Heart right ventricle (tissue), 16 donors: ENCODE results near the gene RASD2. TPM values are rescaled to one million over a fixed set of nuclear protein-coding genes. Genes with fewer than 3 reads are reported as not detected.

Experiments
- ATAC-seq, 8 donors: fragments of 200-7000 bp; cut with Tn5 transposase; one replicate each; pipeline ENCODE4 v1.9.1; 2020; ENCODE audit warnings: mild to moderate bottlenecking in 8 of 8, moderate library complexity in 8 of 8, moderate number of reproducible peaks in 1 of 8
- DNase-seq, 2 donors: peaks; one replicate each; pipeline ENCODE4 v3.0.0-alpha.2; 2020
- H3K27ac ChIP-seq, 10 donors: fragments of 200-600 bp; sonication (generic) in 2 of 10; one replicate each; pipeline versions ENCODE4 v1.5.0 to v1.8.0; 2020 to 2022; ENCODE audit warnings: mild to moderate bottlenecking in 3 of 10
- H3K27me3 ChIP-seq, 7 donors: fragments of 200-600 bp; one replicate each; pipeline ENCODE4 v1.8.0; 2021 to 2022; ENCODE audit warnings: mild to moderate bottlenecking in 2 of 7
- H3K36me3 ChIP-seq, 9 donors: fragments of 200-600 bp; sonication (generic) in 1 of 9; one replicate each; pipeline versions ENCODE4 v1.5.0 to v1.8.0; 2020 to 2022; ENCODE audit warnings: mild to moderate bottlenecking in 2 of 9
- H3K4me1 ChIP-seq, 9 donors: fragments of 200-600 bp; sonication (generic) in 1 of 9; one replicate each; pipeline versions ENCODE4 v1.5.0 to v1.8.0; 2020 to 2022; ENCODE audit warnings: mild to moderate bottlenecking in 4 of 9
- H3K4me3 ChIP-seq, 10 donors: fragments of 200-600 bp; sonication (generic) in 2 of 10; one replicate each; pipeline versions ENCODE4 v1.5.0 to v1.8.0; 2020 to 2022; ENCODE audit warnings: mild to moderate bottlenecking in 7 of 10, moderate library complexity in 2 of 10
- H3K9me3 ChIP-seq, 11 donors: fragments of 200-600 bp in 10 of 11; sonication (generic) in 2 of 11; one replicate each; pipeline versions ENCODE4 v1.5.0 to v1.8.0; 2013 to 2022; ENCODE audit warnings: mild to moderate bottlenecking in 2 of 11, control low read depth in 1 of 11, moderate library complexity in 1 of 11
- CTCF ChIP-seq, 9 donors: fragments of 200-600 bp; sonication (generic) in 2 of 9; IDR thresholded peaks; one replicate each; pipeline versions ENCODE4 v1.5.0 to v1.8.0; 2021 to 2022; ENCODE audit warnings: antibody characterized with exemption in 9 of 9, mild to moderate bottlenecking in 5 of 9, moderate library complexity in 1 of 9
- WGBS, 2 donors: extraction: QIAGEN DNeasy Blood & Tissue Kit; methylation state at CpG; one replicate each; pipeline ENCODE4 v1.1.7; 2013; ENCODE audit warnings: inconsistent platforms in 1 of 2; 5-methylcytosine and 5-hydroxymethylcytosine counted together
- intact Hi-C, 10 donors: fragments of 100-400 bp; cut with DNase I; formaldehyde crosslinking; loops; one replicate each; pipeline versions ENCODE4 v1.11.1 to v1.14.2; 2022
- polyA plus RNA-seq, 2 donors: library from polyadenylated mRNA; stranded (reverse); fragments of 200-250 nt; gene quantifications; one replicate each; pipeline ENCODE4 v1.2.3, GENCODE V29; 2013
- total RNA-seq, 10 donors: library from RNA; stranded (reverse); fragmentation: NEBNext Ultra II Directional in 3 of 10; extraction: Animal tissue kit (Norgen Biotek cat#: 25700) in 3 of 10; gene quantifications; one replicate each; pipeline versions ENCODE4 v1.2.1 to v1.2.4, GENCODE V29; 2021 to 2023
- donor health status: Arrhythmogenic right ventricular cardiomyopathy.
- donor health status: ischemic (EF 13 %, LVEDD 7.1; RV severe dilation, severe dysfunction).
- donor health status: healthy with polysubstance abuse.
- donor health status: DM: no; HTN: yes; CAD: no.
- donor health status: DM: no; HTN: no; CAD: no.
- donor health status: ischemic (EF 25% LVEDD 6.9; RV normal size, moderate dysfunction).
- donor health status: ischemic (EF 25% LVEDD 5.7; RV mildly dilated, moderate dysfunction).
- donor health status: healthy.
- donor health status: DM: yes; HTN: yes; CAD: no.
- donor health status: Ischemic cardiomyopathy.
- donor health status: ischemic (EF 35%, LVEDD 5.7; RV mildly dilated, moderate dysfunction).
- donor health status: nonischemic (EF 11% LVEDD 7.7; RV severe dilation, severe dysfunction).
- donor health status: DM: yes; HTN: yes; CAD: no.
- donor health status: PGD.
- donor health status: ischemic (EF 29% LVEDD 5.4; RV normal size, mild dysfunction).
- donor health status: nonischemic (EF 23%, LVEDD 6.1; RV moderate dilation, normal function).

RASD2 gene
- total and polyA plus RNA-seq, 12 donors = 1.4 to 9.9 (median 3.6) TPM

GRCh38 chr22:35555946-35556547 lies 15.4 kb downstream of the RASD2 start:
- Histone ChIP-seq H3K36me3 (no peaks in the 10 kb centered on the region), H3K27ac (no peak overlapping the region), H3K27me3 (peaks cover 0 to 7% (median 0%) of the 10 kb centered on the region in 7 donors), H3K9me3 (peaks cover 0 to 5% (median 0%) of the 10 kb centered on the region in 11 donors), H3K4me3 (no peak overlapping the region), H3K4me1 (no peaks in the 10 kb centered on the region)
- WGBS, 2 donors = 57 to 61% methylated on average over 10 of the region's 10 CpGs
- TF ChIP-seq CTCF (IDR thresholded peaks at IDR 0.05) = no peak
- ATAC-seq (no peak), DNase-seq (no peak)
- intact Hi-C loops = no loop called here

GRCh38 chr22:35556666-35557065 lies 16.0 kb downstream of the RASD2 start:
- WGBS, 2 donors = 87 to 89% methylated on average over 5 of the region's 5 CpGs
- intact Hi-C loops = no loop called here
- DNase-seq = no peak
- H3K36me3 ChIP-seq = no peaks in the 10 kb centered on the region
- peaks cover 0 to 7% (median 0%) of the 10 kb centered on the region in 7 donors for H3K27me3 ChIP-seq
- peaks cover 0 to 5% (median 0%) of the 10 kb centered on the region in 11 donors for H3K9me3 ChIP-seq
- no peak for TF ChIP-seq CTCF (IDR thresholded peaks at IDR 0.05)
- no peak overlapping the region for H3K4me3 ChIP-seq
- ATAC-seq = no peak
- H3K27ac ChIP-seq = no peak overlapping the region
- H3K4me1 ChIP-seq = no peaks in the 10 kb centered on the region

DNA sequence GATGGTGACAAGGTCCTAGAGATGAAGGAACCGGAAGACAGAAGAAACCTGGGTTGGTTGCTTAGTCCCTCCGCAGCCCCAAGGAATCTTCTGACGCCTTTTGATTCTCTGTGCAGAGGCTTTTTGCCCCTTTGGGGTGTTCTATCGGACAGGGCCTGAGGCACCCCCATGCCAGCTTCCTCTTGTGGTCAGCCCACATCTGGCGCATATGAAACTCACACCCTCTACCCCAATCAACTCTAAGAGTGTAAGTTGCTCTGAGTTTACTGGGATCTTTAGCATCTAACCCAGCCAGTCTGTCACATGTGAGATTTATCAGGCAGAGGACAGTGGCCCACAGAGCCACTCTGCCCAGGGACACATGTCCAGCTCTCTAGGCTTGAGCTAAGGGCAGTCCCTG lies 17.4 kb downstream of the RASD2 start:
- H3K4me1 ChIP-seq = peaks cover 0 to 2% (median 0%) of the 10 kb centered on the region in 9 donors
- H3K27ac ChIP-seq = no peak overlapping the region
- H3K36me3 ChIP-seq = no peaks in the 10 kb centered on the region
- H3K27me3 ChIP-seq = peaks cover 0 to 7% (median 0%) of the 10 kb centered on the region in 7 donors
- 90 to 93% methylated on average over 5 of the region's 5 CpGs for WGBS, 2 donors
- ATAC-seq = no peak
- H3K4me3 ChIP-seq = no peak overlapping the region
- intact Hi-C loops = no loop called here
- DNase-seq = no peak
- no peak for TF ChIP-seq CTCF (IDR thresholded peaks at IDR 0.05)
- peaks cover 0 to 5% (median 0%) of the 10 kb centered on the region in 11 donors for H3K9me3 ChIP-seq

DNA sequence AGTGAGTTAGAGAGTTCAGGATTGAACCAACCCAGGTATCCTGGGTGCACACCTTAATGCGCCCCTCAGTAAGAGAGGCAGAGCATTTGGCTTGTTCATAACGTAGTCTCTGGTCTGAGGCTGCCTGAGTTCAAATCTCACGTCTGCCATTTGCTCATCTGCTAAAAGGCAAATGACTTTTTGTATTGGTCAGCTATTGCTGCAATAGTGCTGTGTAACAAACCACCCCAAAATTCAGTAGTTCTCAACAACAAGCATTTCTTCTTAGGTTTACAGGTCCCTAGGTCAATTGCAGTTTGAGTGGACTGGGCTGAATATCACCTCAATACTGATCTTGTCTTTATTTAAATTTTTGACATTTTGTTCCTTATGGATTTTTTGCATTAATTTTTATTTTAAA lies 18.1 kb downstream of the RASD2 start:
- WGBS, 2 donors = 95 to 96% methylated on average over 3 of the region's 3 CpGs
- Histone ChIP-seq H3K4me3 (no peak overlapping the region), H3K36me3 (no peaks in the 10 kb centered on the region), H3K27me3 (peaks cover 0 to 7% (median 0%) of the 10 kb centered on the region in 7 donors), H3K4me1 (peaks cover 0 to 8% (median 0%) of the 10 kb centered on the region in 9 donors), H3K9me3 (peaks cover 0 to 5% (median 0%) of the 10 kb centered on the region in 11 donors), H3K27ac (no peak overlapping the region)
- ATAC-seq (no peak), DNase-seq (no peak)
- intact Hi-C loops = no loop called here
- TF ChIP-seq CTCF (IDR thresholded peaks at IDR 0.05) = no peak
